SK-N-SH (cell line): Measurements from ENCODE around the gene LRRC70. TPM values are rescaled to one million over a fixed set of nuclear protein-coding genes. Genes with fewer than 3 reads are reported as not detected.

ENCODE experiments used
- CTCF ChIA-PET: fragments of 300-600, 350-600 bp; formaldehyde crosslinking; extraction: SDS; loops from one replicate; lab custom pipeline; 2021; lab: Yijun Ruan, JAX
- POLR2A ChIA-PET: fragments of 350-600 bp; sonication (Branson Sonifier 250); formaldehyde crosslinking; extraction: SDS; loops from one replicate; lab custom pipeline; 2020; ENCODE audit warnings: antibody characterized with exemption, inconsistent platforms; lab: Yijun Ruan, JAX
- DNase-seq: peaks from one replicate; pipeline ENCODE4 v3.0.0; 2012
- H2AFZ ChIP-seq: fragments of 200-600 bp; sonication (generic); 2 replicates; pipeline ENCODE4 v1.8.1; 2016; ENCODE audit warnings: antibody characterized with exemption, mild to moderate bottlenecking, low read depth
- H3F3A ChIP-seq: fragments of 200-600 bp; sonication (generic); replicated peaks from 2 replicates; pipeline ENCODE3; 2016; ENCODE audit warnings: antibody characterized with exemption, mild to moderate bottlenecking; ENCODE audit not compliant: insufficient read depth
- H3K27ac ChIP-seq, 2 experiments: fragments of 200-500 bp in 1 of 2; fragments of 200-600 bp in 1 of 2; sonication (Bioruptor generic) in 1 of 2; sonication (generic), shearing (Covaris generic) in 1 of 2; 2 replicates each; pipeline versions ENCODE4 v1.5.1 to v1.6.1; 2014 to 2016; ENCODE audit warnings: low read depth in 2 of 2, inconsistent platforms in 1 of 2, low read length in 1 of 2, mild to moderate bottlenecking in 1 of 2, mixed read lengths in 1 of 2
- H3K27me3 ChIP-seq: fragments of 200-600 bp; sonication (generic), shearing (Covaris generic); 2 replicates; pipeline ENCODE4 v1.6.1; 2016; ENCODE audit warnings: mixed run types; ENCODE audit not compliant: insufficient read depth
- H3K36me3 ChIP-seq, 2 experiments: fragments of 200-500 bp in 1 of 2; fragments of 200-600 bp in 1 of 2; sonication (Bioruptor generic) in 1 of 2; sonication (generic) in 1 of 2; replicated peaks in 1 of 2; 2 replicates each; pipeline versions ENCODE3 to v1.5.1; 2014 to 2016; ENCODE audit warnings: low read length in 1 of 2, mild to moderate bottlenecking in 1 of 2; ENCODE audit not compliant: insufficient read depth in 2 of 2, control insufficient read depth in 1 of 2
- H3K4me1 ChIP-seq, 2 experiments: fragments of 200-500 bp in 1 of 2; fragments of 200-600 bp in 1 of 2; sonication (Bioruptor generic) in 1 of 2; sonication (generic), shearing (Covaris generic) in 1 of 2; 2 replicates each; pipeline versions ENCODE4 v1.5.1 to v1.6.1; 2014 to 2016; ENCODE audit warnings: low read depth in 1 of 2, low read length in 1 of 2, mixed run types in 1 of 2; ENCODE audit not compliant: insufficient read depth in 2 of 2, control insufficient read depth in 1 of 2
- H3K4me2 ChIP-seq: fragments of 200-600 bp; sonication (generic), shearing (Covaris generic); 2 replicates; pipeline ENCODE4 v1.6.1; 2017; ENCODE audit warnings: mixed run types
- H3K4me3 ChIP-seq, 2 experiments: fragments of 200-500 bp in 1 of 2; fragments of 200-600 bp in 1 of 2; sonication (Bioruptor generic) in 1 of 2; sonication (generic), shearing (Covaris generic) in 1 of 2; 2 replicates each; pipeline versions ENCODE4 v1.5.1 to v1.8.1; 2014 to 2016; ENCODE audit warnings: low read depth in 2 of 2, inconsistent platforms in 1 of 2, low read length in 1 of 2, mild to moderate bottlenecking in 1 of 2, mixed read lengths in 1 of 2, moderate library complexity in 1 of 2
- H3K79me2 ChIP-seq: fragments of 200-600 bp; sonication (generic); 2 replicates; pipeline ENCODE4 v1.8.1; 2017; ENCODE audit warnings: mild to moderate bottlenecking; ENCODE audit not compliant: insufficient read depth
- H3K9ac ChIP-seq: fragments of 200-600 bp; sonication (generic); 2 replicates; pipeline ENCODE4 v1.6.1; 2017; ENCODE audit warnings: mixed run types
- H3K9me2 ChIP-seq: fragments of 200-600 bp; sonication (generic); 2 replicates; pipeline ENCODE4 v1.6.1; 2017; ENCODE audit warnings: mixed run types
- H3K9me3 ChIP-seq: fragments of 200-600 bp; sonication (generic); 2 replicates; pipeline ENCODE4 v1.6.1; 2017; ENCODE audit warnings: mixed run types, mild to moderate bottlenecking, moderate library complexity
- H4K20me1 ChIP-seq: fragments of 200-600 bp; sonication (generic); 2 replicates; pipeline ENCODE4 v1.6.1; 2017; ENCODE audit warnings: mild to moderate bottlenecking, mixed run types; ENCODE audit not compliant: insufficient read depth
- ELF1 ChIP-seq: IDR thresholded peaks from 2 replicates; pipeline ENCODE4 v1.4.0; 2012
- EP300 ChIP-seq, 2 experiments: IDR thresholded peaks; 2 replicates each; pipeline versions ENCODE4 v1.4.0 to v1.6.1; 2012; ENCODE audit warnings: borderline replicate concordance in 1 of 2, low read depth in 1 of 2, low read length in 1 of 2
- EZH2phosphoT487 ChIP-seq: fragments of 200-600 bp; sonication (generic); IDR thresholded peaks from 2 replicates; pipeline ENCODE4 v1.6.1; 2017; ENCODE audit warnings: low read depth, mixed run types, mild to moderate bottlenecking, antibody characterized with exemption, moderate library complexity, borderline replicate concordance
- FOXJ3 ChIP-seq: sonication (generic); formaldehyde crosslinking; IDR thresholded peaks from 2 replicates; pipeline ENCODE4 v1.5.1; 2020; ENCODE audit warnings: mild to moderate bottlenecking, missing genetic modification reagents
- FOXM1 ChIP-seq: IDR thresholded peaks from 2 replicates; pipeline ENCODE4 v1.4.0; 2012; ENCODE audit warnings: low read depth, mild to moderate bottlenecking
- GABPA ChIP-seq: IDR thresholded peaks from 2 replicates; pipeline ENCODE4 v1.4.0; 2012; ENCODE audit warnings: low read depth, mild to moderate bottlenecking
- MEF2A ChIP-seq: IDR thresholded peaks from 2 replicates; pipeline ENCODE4 v1.4.0; 2012; ENCODE audit warnings: low read depth, borderline replicate concordance
- NRF1 ChIP-seq: IDR thresholded peaks from 2 replicates; pipeline ENCODE4 v1.6.1; 2012; ENCODE audit warnings: low read depth, mild to moderate bottlenecking, low read length
- POLR2AphosphoS5 ChIP-seq: IDR thresholded peaks from 2 replicates; pipeline ENCODE4 v1.6.1; 2012; ENCODE audit warnings: low read depth, low read length
- RAD21 ChIP-seq: IDR thresholded peaks from 2 replicates; pipeline ENCODE4 v1.6.1; 2012; ENCODE audit warnings: mild to moderate bottlenecking, low read length
- RFX5 ChIP-seq: IDR thresholded peaks from 2 replicates; pipeline ENCODE4 v1.6.1; 2012; ENCODE audit warnings: mild to moderate bottlenecking, improper control_type of control experiment, low read length
- SIN3A ChIP-seq: IDR thresholded peaks from 2 replicates; pipeline ENCODE4 v1.6.1; 2012; ENCODE audit warnings: low read depth, mild to moderate bottlenecking, low read length, moderate library complexity, borderline replicate concordance
- SMC3 ChIP-seq: IDR thresholded peaks from 2 replicates; pipeline ENCODE4 v1.6.1; 2012; ENCODE audit warnings: low read depth, low read length, improper control_type of control experiment
- TCF12 ChIP-seq: IDR thresholded peaks from 2 replicates; pipeline ENCODE4 v1.4.0; 2012
- TEAD4 ChIP-seq: IDR thresholded peaks from 2 replicates; pipeline ENCODE4 v1.4.0; 2012; ENCODE audit warnings: mild to moderate bottlenecking, borderline replicate concordance; ENCODE audit not compliant: insufficient read depth
- WGBS: methylation state at CpG from one replicate; pipeline ENCODE4 v1.1.6; 2017; ENCODE audit warnings: low lambda C conversion rate; 5-methylcytosine and 5-hydroxymethylcytosine counted together
- polyA plus RNA-seq, 3 experiments: library from polyadenylated mRNA; depleted of rRNA; stranded (reverse); fragments of >200 nt; gene quantifications; 2 replicates each; pipeline ENCODE4 v1.2.3, GENCODE V29; 2012
- TF ChIP-seq, protein P1 (sequence below): fragments of 150-350 bp; IDR thresholded peaks from 2 replicates; pipeline ENCODE4 v1.6.1; 2017; ENCODE audit warnings: antibody characterized with exemption, low read length, low read depth, borderline replicate concordance
- TF ChIP-seq, protein P2 (sequence below): IDR thresholded peaks from 2 replicates; pipeline ENCODE4 v1.4.0; 2012; ENCODE audit warnings: low read depth
- TF ChIP-seq, protein P3 (sequence below): fragments of 200-600 bp; sonication (generic); IDR thresholded peaks from 2 replicates; pipeline ENCODE4 v1.6.1; 2017; ENCODE audit warnings: antibody characterized with exemption, mild to moderate bottlenecking, moderate library complexity

LRRC70 gene
- polyA plus RNA-seq, 1 of the 3 experiments (the other 2 are of a cell fraction), result 0.08 TPM

DNA sequence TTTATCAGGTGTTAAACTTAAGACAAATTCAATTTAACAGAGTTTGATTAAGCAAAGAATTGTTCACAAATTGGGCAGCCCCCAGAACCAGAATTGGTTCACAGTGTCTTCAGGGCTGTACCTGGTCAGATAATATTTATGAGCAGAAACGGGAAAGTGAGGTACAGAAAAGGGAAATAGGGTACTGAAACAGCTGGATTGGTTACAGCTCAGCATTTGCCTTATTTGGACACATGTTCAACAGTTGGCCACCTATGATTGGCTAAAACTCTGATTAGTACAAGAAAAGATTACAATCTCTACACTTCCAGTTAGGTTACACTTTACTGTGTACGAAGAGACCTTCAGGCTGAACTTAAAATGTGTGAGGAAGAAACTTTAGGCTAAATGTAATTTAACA is 18.7 kb downstream of the LRRC70 start (continued):
- TF ChIP-seq NRF1, result no peak
- TF ChIP-seq GABPA, result no peak
- TF ChIP-seq, protein P1, sequence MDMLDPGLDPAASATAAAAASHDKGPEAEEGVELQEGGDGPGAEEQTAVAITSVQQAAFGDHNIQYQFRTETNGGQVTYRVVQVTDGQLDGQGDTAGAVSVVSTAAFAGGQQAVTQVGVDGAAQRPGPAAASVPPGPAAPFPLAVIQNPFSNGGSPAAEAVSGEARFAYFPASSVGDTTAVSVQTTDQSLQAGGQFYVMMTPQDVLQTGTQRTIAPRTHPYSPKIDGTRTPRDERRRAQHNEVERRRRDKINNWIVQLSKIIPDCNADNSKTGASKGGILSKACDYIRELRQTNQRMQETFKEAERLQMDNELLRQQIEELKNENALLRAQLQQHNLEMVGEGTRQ, result no peak
- TF ChIP-seq, protein P2, sequence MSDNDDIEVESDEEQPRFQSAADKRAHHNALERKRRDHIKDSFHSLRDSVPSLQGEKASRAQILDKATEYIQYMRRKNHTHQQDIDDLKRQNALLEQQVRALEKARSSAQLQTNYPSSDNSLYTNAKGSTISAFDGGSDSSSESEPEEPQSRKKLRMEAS, result no peak
- no peak for TF ChIP-seq SMC3
- TF ChIP-seq, protein P3, sequence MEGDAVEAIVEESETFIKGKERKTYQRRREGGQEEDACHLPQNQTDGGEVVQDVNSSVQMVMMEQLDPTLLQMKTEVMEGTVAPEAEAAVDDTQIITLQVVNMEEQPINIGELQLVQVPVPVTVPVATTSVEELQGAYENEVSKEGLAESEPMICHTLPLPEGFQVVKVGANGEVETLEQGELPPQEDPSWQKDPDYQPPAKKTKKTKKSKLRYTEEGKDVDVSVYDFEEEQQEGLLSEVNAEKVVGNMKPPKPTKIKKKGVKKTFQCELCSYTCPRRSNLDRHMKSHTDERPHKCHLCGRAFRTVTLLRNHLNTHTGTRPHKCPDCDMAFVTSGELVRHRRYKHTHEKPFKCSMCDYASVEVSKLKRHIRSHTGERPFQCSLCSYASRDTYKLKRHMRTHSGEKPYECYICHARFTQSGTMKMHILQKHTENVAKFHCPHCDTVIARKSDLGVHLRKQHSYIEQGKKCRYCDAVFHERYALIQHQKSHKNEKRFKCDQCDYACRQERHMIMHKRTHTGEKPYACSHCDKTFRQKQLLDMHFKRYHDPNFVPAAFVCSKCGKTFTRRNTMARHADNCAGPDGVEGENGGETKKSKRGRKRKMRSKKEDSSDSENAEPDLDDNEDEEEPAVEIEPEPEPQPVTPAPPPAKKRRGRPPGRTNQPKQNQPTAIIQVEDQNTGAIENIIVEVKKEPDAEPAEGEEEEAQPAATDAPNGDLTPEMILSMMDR, result no peak
- no peak for TF ChIP-seq SIN3A
- TF ChIP-seq, all 33 proteins: peak for 0

DNA sequence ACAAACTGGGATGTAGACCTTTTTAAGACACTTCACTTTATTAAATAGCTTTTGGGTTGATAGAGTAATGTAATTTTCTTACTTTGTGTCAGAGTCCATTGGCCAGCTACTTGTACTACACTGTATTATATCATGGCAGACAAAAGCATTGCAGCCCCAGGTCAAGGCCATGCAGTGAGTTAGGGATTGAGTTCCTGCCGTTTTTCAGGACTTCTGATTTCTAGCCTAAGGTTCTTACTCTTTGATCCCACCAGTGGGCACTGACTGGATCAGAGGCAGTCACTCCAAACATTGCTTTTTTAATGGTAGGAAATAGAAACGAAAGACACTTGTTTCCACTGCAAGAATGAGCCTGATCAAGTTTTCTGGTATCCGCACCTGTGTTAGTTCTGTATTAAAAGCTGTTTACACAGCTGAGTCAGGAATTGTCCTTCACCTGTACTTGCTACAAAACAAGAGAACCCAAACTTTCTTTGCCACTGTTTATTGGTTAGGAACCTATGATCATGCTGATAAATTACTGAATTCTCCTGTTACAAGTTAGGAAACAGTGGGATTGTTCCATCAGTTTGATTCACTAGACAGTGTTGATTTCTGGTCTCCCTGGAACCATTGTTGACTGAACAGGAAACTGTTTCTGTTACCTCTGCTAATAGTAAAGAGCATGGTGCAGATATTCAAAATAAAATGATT is 22.1 kb downstream of the LRRC70 start:
- no peak overlapping the region for H3K27ac ChIP-seq
- no peak for TF ChIP-seq EP300 (IDR thresholded peaks at IDR 0.05; ENCODE audit: borderline replicate concordance in 1 of 2, low read depth in 1 of 2, low read length in 1 of 2)
- TF ChIP-seq ELF1, result no peak
- no peak for TF ChIP-seq RAD21
- no peak for TF ChIP-seq POLR2AphosphoS5
- TF ChIP-seq FOXJ3 (CRISPR knock-in tag), result no peak
- TF ChIP-seq RFX5, result no peak
- TF ChIP-seq NRF1, result no peak
- ChIA-PET CTCF (no interaction called here), POLR2A (no interaction called here)
- no peak overlapping the region for H3K4me3 ChIP-seq
- no peaks in the 10 kb centered on the region for H3K4me1 ChIP-seq
- H3K4me2 ChIP-seq, result no peak overlapping the region
- H2AFZ ChIP-seq, result no peak overlapping the region
- peaks cover 5 to 14% of the 10 kb centered on the region in 2 experiments for H3K36me3 ChIP-seq
- no peaks in the 10 kb centered on the region for H3K27me3 ChIP-seq
- DNase-seq, result no peak
- no peaks in the 10 kb centered on the region for H3K9me2 ChIP-seq
- H3K9me3 ChIP-seq, result no peaks in the 10 kb centered on the region
- no peaks in the 10 kb centered on the region for H4K20me1 ChIP-seq
- WGBS, result 84% methylated on average over 3 of the region's 3 CpGs
- H3K79me2 ChIP-seq, result no peaks in the 10 kb centered on the region
- H3F3A ChIP-seq, result no peaks in the 10 kb centered on the region
- no peak overlapping the region for H3K9ac ChIP-seq

DNA sequence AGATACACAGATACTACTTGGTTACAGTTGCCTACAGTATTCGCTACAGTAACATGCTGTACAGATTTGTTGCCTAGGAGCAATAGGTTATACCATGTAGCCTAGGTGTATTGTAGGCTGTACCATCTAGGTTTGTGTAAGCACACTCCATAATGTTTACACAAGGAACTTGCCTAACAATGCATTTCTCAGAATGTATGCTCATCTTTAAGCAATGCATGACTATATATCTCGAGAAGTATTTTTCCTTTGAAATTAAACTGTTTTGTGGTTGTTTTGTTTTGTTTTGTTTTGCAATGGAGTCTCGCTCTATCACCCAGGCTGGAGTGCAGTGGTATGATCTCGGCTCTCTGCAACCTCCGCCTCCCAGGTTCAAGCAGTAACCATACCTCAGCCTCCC is 25.3 kb downstream of the LRRC70 start:
- Histone ChIP-seq H4K20me1 (no peaks in the 10 kb centered on the region), H3F3A (no peaks in the 10 kb centered on the region), H2AFZ (no peak overlapping the region), H3K4me2 (no peak overlapping the region), H3K79me2 (no peaks in the 10 kb centered on the region), H3K9me3 (no peaks in the 10 kb centered on the region), H3K36me3 (peaks cover 5 to 14% of the 10 kb centered on the region in 2 experiments), H3K9me2 (no peaks in the 10 kb centered on the region), H3K27me3 (no peaks in the 10 kb centered on the region), H3K4me1 (no peaks in the 10 kb centered on the region), H3K27ac (no peak overlapping the region), H3K9ac (no peak overlapping the region), H3K4me3 (no peak overlapping the region)
- WGBS, result 92% methylated on average over 5 of the region's 5 CpGs
- ChIA-PET CTCF (no interaction called here), POLR2A (no interaction called here)
- no peak for DNase-seq
- no peak for TF ChIP-seq EZH2phosphoT487
- TF ChIP-seq TEAD4, result no peak
- TF ChIP-seq, protein P2, result no peak
- TF ChIP-seq TCF12, result no peak
- TF ChIP-seq MEF2A, result no peak
- TF ChIP-seq NRF1, result no peak
- no peak for TF ChIP-seq GABPA
- TF ChIP-seq FOXJ3 (CRISPR knock-in tag), result no peak
- TF ChIP-seq, protein P3, result no peak
- TF ChIP-seq FOXM1, result no peak
- TF ChIP-seq RAD21, result no peak
